Measurements from ENCODE around the gene SGK1. TPM values are rescaled to one million over a fixed set of nuclear protein-coding genes. Genes with fewer than 3 reads are reported as not detected.

SGK1 gene
- total RNA-seq, 4 donors from 2014 or later = 78.8 to 221 (median 164) TPM

GRCh38 chr6:134287859-134288537, 29.9 kb downstream of the SGK1 start:
- TF ChIP-seq CTCF (IDR thresholded peaks at IDR 0.05; ENCODE audit: low read depth) = no peak

- TF ChIP-seq CTCF (IDR thresholded peaks at IDR 0.05; ENCODE audit: low read depth) = no peak
Measured at GRCh38 chr6:134282816-134283215, 35.1 kb downstream of the SGK1 start.

GRCh38 chr6:134281388-134281787, 36.5 kb downstream of the SGK1 start:
- TF ChIP-seq CTCF (IDR thresholded peaks at IDR 0.05; ENCODE audit: low read depth) = no peak

- no peak for TF ChIP-seq CTCF (IDR thresholded peaks at IDR 0.05; ENCODE audit: low read depth)
Measured at GRCh38 chr6:134278000-134278399, 39.9 kb downstream of the SGK1 start.

DNA sequence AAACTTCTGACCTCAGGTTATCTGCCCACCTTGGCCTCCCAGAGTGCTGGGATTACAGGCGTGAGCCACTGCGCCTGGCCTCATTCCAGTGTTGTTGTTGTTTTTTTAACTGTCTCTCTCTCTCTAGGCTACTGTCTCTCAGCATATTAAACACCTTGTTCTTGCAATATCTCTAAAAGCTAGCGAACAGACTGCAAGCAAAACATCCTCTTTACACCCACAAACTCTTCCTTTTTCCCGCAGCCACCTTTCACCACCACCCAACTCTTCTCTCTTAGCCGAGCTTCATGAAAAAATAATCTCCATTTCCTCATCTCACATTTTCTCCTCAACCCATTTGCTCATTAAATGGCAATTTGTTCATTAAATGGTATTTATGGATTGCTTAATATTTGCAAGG, 45.5 kb downstream of the SGK1 start:
- no peak for TF ChIP-seq CTCF (IDR thresholded peaks at IDR 0.05; ENCODE audit: low read depth)

- no peak for TF ChIP-seq CTCF (IDR thresholded peaks at IDR 0.05; ENCODE audit: low read depth)
Measured at GRCh38 chr6:134267917-134268361, 50.0 kb downstream of the SGK1 start.

DNA sequence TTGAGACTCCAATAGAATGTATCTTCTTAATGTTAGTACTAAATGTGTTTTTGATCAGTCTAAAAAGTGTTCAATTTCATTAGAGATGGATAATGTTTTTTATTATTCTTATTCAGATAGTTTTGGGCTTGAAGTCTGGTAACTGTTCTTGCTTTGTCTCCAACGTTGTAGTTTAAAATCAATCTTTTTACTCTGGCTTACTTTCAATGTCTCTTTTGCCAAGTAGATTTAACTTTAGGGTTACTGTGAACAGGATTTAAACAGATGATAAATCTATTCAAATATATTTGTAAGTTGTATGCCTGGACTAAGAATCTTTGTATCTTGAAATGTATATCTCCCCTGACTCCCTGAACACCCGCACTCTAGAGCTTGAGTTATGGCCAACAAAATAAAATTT, 51.1 kb downstream of the SGK1 start:
- TF ChIP-seq CTCF (IDR thresholded peaks at IDR 0.05; ENCODE audit: low read depth) = no peak
